CD14-positive monocyte (primary cell): ENCODE results near the gene ANO7. TPM values are rescaled to one million over a fixed set of nuclear protein-coding genes. Genes with fewer than 3 reads are reported as not detected.

Experiments used
- DNase-seq, 3 donors: peaks; one replicate each; pipeline ENCODE4 v3.0.0-alpha.2; 2011 to 2022
- H2AFZ ChIP-seq: 2 replicates; pipeline ENCODE4 v1.6.0; 2012; ENCODE audit warnings: mild to moderate bottlenecking, low read depth, low read length, inconsistent platforms; ENCODE audit not compliant: insufficient read depth, poor library complexity, severe bottlenecking
- H3K27ac ChIP-seq, 2 donors: 1 replicate in 1 of 2; 2 replicates in 1 of 2; pipeline ENCODE4 v1.5.1; 2012 to 2013; ENCODE audit warnings: low read length in 2 of 2, control low read depth in 1 of 2, inconsistent platforms in 1 of 2, low read depth in 1 of 2, mild to moderate bottlenecking in 1 of 2
- H3K27me3 ChIP-seq, 2 donors: one replicate each; pipeline versions ENCODE4 v1.6.0 to v1.6.1; 2011 to 2013; ENCODE audit warnings: low read length in 2 of 2; ENCODE audit not compliant: control insufficient read depth in 2 of 2, insufficient read depth in 2 of 2
- H3K36me3 ChIP-seq, 2 donors: replicated peaks in 1 of 2; 1 replicate in 1 of 2; 2 replicates in 1 of 2; pipeline versions ENCODE4 v1.5.1 to v1.6.1; 2012 to 2013; ENCODE audit warnings: low read length in 2 of 2, control low read depth in 1 of 2, inconsistent platforms in 1 of 2, mild to moderate bottlenecking in 1 of 2; ENCODE audit not compliant: insufficient read depth in 2 of 2, control insufficient read depth in 1 of 2
- H3K4me1 ChIP-seq, 2 donors: 1 replicate in 1 of 2; 2 replicates in 1 of 2; pipeline versions ENCODE4 v1.5.1 to v1.6.1; 2012 to 2013; ENCODE audit warnings: low read length in 2 of 2, control low read depth in 1 of 2, inconsistent platforms in 1 of 2, mild to moderate bottlenecking in 1 of 2, moderate library complexity in 1 of 2; ENCODE audit not compliant: insufficient read depth in 2 of 2, control insufficient read depth in 1 of 2
- H3K4me2 ChIP-seq: replicated peaks from 2 replicates; pipeline ENCODE3; 2012; ENCODE audit warnings: low read length, moderate library complexity, mild to moderate bottlenecking; ENCODE audit not compliant: poor library complexity, severe bottlenecking; ENCODE audit errors: extremely low read depth
- H3K4me3 ChIP-seq, 3 experiments: fragments of 200-600 bp in 1 of 3; sonication (generic) in 1 of 3; replicated peaks in 1 of 3; 1 replicate in 2 of 3; 2 replicates in 1 of 3; pipeline ENCODE4 v1.5.1; 2011 to 2013; ENCODE audit warnings: low read length in 3 of 3, mild to moderate bottlenecking in 3 of 3, control low read depth in 2 of 3, low read depth in 2 of 3, inconsistent platforms in 1 of 3, moderate library complexity in 1 of 3
- H3K79me2 ChIP-seq: 2 replicates; pipeline ENCODE4 v1.6.0; 2012; ENCODE audit warnings: mild to moderate bottlenecking, control low read depth, inconsistent platforms, low read length, moderate library complexity; ENCODE audit not compliant: insufficient read depth
- H3K9ac ChIP-seq: 2 replicates; pipeline ENCODE4 v1.6.0; 2017; ENCODE audit warnings: low read length, mild to moderate bottlenecking; ENCODE audit not compliant: insufficient read depth, poor library complexity, severe bottlenecking
- H3K9me3 ChIP-seq, 2 donors: replicated peaks in 1 of 2; 1 replicate in 1 of 2; 2 replicates in 1 of 2; pipeline versions ENCODE4 v1.5.1 to v1.6.1; 2012 to 2013; ENCODE audit warnings: low read length in 2 of 2, control low read depth in 1 of 2; ENCODE audit not compliant: control insufficient read depth in 1 of 2, insufficient read depth in 1 of 2
- H4K20me1 ChIP-seq: 2 replicates; pipeline ENCODE4 v1.6.0; 2012; ENCODE audit warnings: mild to moderate bottlenecking, low read length, control low read depth, moderate library complexity; ENCODE audit not compliant: insufficient read depth
- H3K27ac Mint-ChIP-seq, 7 donors: one replicate each; pipeline ENCODE4 v1.8.0; 2020; ENCODE audit warnings: mild to moderate bottlenecking in 7 of 7, mixed read lengths in 7 of 7, moderate library complexity in 6 of 7, inconsistent platforms in 2 of 7
- H3K27me3 Mint-ChIP-seq, 3 donors: one replicate each; pipeline ENCODE4 v1.8.0; 2021 to 2022; ENCODE audit warnings: low read depth in 3 of 3, mild to moderate bottlenecking in 3 of 3, mixed read lengths in 3 of 3, moderate library complexity in 3 of 3, inconsistent platforms in 1 of 3
- H3K36me3 Mint-ChIP-seq, 2 donors: one replicate each; pipeline ENCODE4 v1.8.0; 2020; ENCODE audit warnings: mixed read lengths in 2 of 2, inconsistent platforms in 1 of 2, mild to moderate bottlenecking in 1 of 2
- H3K4me1 Mint-ChIP-seq: one replicate; pipeline ENCODE4 v1.8.0; 2020; ENCODE audit warnings: mild to moderate bottlenecking, mixed read lengths
- H3K4me3 Mint-ChIP-seq, 2 donors: one replicate each; pipeline ENCODE4 v1.8.0; 2020; ENCODE audit warnings: mild to moderate bottlenecking in 2 of 2, mixed read lengths in 2 of 2, moderate library complexity in 1 of 2
- H3K9me3 Mint-ChIP-seq, 7 donors: one replicate each; pipeline ENCODE4 v1.8.0; 2020 to 2022; ENCODE audit warnings: mixed read lengths in 7 of 7, mild to moderate bottlenecking in 6 of 7, moderate library complexity in 6 of 7, inconsistent platforms in 2 of 7
- WGBS: methylation state at CpG from one replicate; pipeline ENCODE4 v1.1.5; 2013; ENCODE audit warnings: missing lambda C conversion rate; ENCODE audit not compliant: insufficient coverage; 5-methylcytosine and 5-hydroxymethylcytosine counted together
- intact Hi-C, 2 donors: fragments of 100-400 bp; cut with micrococcal nuclease; formaldehyde crosslinking; loops; one replicate each; pipeline versions ENCODE4 v1.15.0 to v1.15.1; 2023
- polyA plus RNA-seq, 3 donors: library from polyadenylated mRNA; depleted of rRNA in 1 of 3; unstranded in 2 of 3; stranded (reverse) in 1 of 3; fragments of 300-500 nt in 2 of 3; fragments of >200 nt in 1 of 3; fragmentation: Illumina TruSeq in 2 of 3; gene quantifications; 1 replicate in 2 of 3; 2 replicates in 1 of 3; pipeline ENCODE4 v1.2.3, GENCODE V29; 2012 to 2021
- TF ChIP-seq, protein P1 (sequence below): fragments of 200-600 bp; IDR thresholded peaks from one replicate; pipeline ENCODE4 v1.8.0; 2022; ENCODE audit warnings: antibody characterized with exemption, mild to moderate bottlenecking

The ANO7 gene
- polyA plus RNA-seq, 3 donors, result 0.03 TPM; not detected in 2

DNA sequence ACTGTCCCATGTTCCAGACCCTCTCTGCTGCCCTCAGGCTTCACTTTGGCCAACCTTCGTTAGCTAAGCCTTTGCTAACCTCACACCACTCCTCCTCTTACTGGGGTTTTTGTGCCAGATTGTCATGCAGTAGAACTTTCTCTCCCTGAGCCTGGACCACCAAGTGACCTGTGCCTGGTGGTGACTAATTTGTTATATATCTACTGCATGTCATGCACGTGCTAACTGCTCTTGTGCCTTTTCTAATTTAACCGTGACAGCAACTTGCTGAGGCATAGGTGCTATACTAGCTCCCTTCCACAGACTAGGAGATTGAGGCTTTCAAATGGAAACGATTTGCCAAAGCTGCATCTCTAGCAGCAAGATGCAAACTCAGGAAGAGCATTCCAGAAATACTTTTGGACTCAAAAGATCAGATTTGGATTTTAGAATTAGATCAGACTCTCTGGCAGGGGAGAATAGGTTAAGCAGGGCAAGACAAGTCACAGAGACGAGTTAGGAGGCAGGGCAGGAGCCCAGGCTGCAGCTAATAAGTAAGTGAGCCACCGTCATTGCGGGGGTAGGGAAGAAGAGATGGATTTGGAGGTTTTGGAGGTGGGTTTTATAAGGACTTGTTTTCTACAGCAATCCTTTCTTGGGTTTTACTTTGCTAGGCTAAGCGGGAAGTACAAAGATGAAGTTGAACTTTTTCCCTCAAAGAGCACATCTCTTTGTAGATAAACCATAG, 36.4 kb upstream of the ANO7 start:
- Mint-ChIP-seq H3K4me3 (no peak overlapping the region), H3K9me3 (no peaks in the 10 kb centered on the region), H3K4me1 (peaks cover 30% of the 10 kb centered on the region), H3K27me3 (peaks cover 0 to 8% (median 2%) of the 10 kb centered on the region in 3 donors), H3K27ac (peak overlapping the region in 1 of 7 donors; percentile 31), H3K36me3 (peaks cover 17 to 20% of the 10 kb centered on the region in 2 donors)
- Histone ChIP-seq H3K27ac (no peak overlapping the region), H3K79me2 (peaks cover 33% of the 10 kb centered on the region), H3K4me3 (no peak overlapping the region), H3K36me3 (peaks cover 6 to 32% of the 10 kb centered on the region in 2 donors), H2AFZ (no peak overlapping the region), H3K4me2 (no peak overlapping the region), H3K9me3 (no peaks in the 10 kb centered on the region), H3K27me3 (no peaks in the 10 kb centered on the region), H4K20me1 (peaks cover 33% of the 10 kb centered on the region), H3K9ac (no peak overlapping the region), H3K4me1 (peaks cover 16 to 31% of the 10 kb centered on the region in 2 donors)
- 98% methylated on average over 6 of the region's 8 CpGs for WGBS
- intact Hi-C loops, result loop anchor here (2.0 to 10.0 kb wide), 4 partner anchors 157 to 357 kb away; partner anchors contain the start of genes FARP2 (in 1 of the 2), HDLBP (in 1 of the 2), SEPTIN2 (in 1 of the 2) and SNED1 (in 1 of the 2)
- TF ChIP-seq, protein P1, sequence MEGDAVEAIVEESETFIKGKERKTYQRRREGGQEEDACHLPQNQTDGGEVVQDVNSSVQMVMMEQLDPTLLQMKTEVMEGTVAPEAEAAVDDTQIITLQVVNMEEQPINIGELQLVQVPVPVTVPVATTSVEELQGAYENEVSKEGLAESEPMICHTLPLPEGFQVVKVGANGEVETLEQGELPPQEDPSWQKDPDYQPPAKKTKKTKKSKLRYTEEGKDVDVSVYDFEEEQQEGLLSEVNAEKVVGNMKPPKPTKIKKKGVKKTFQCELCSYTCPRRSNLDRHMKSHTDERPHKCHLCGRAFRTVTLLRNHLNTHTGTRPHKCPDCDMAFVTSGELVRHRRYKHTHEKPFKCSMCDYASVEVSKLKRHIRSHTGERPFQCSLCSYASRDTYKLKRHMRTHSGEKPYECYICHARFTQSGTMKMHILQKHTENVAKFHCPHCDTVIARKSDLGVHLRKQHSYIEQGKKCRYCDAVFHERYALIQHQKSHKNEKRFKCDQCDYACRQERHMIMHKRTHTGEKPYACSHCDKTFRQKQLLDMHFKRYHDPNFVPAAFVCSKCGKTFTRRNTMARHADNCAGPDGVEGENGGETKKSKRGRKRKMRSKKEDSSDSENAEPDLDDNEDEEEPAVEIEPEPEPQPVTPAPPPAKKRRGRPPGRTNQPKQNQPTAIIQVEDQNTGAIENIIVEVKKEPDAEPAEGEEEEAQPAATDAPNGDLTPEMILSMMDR, result no peak
- no peak for DNase-seq

DNA sequence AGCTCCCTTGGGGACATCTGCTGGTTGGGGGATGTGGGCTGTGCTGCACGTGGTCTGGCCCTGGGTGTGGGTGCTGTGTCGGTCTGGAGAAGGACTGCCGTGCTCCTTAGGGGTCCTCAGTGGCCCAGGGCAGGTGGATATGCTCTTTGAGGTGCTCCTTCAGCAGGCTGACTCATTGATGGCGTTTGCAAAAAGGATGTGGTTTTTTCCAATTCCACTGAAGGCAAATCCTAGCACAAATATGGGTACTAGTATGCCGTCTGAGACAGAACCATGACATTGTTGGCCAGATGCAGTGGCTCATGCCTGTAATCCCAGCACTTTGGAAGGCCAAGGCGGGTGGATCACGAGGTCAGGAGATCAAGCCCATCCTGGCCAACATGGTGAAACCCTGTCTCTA, 34.9 kb upstream of the ANO7 start:
- intact Hi-C loops, result loop anchor here (5.0 to 10.0 kb wide), 3 partner anchors 159 to 204 kb away; partner anchors contain the start of genes FARP2 (in 1 of the 2), HDLBP (in 1 of the 2), SEPTIN2 (in 1 of the 2) and SNED1 (in 1 of the 2)
- Histone ChIP-seq H3K27me3 (no peaks in the 10 kb centered on the region), H3K9me3 (no peaks in the 10 kb centered on the region), H3K36me3 (peaks cover 19 to 44% of the 10 kb centered on the region in 2 donors), H2AFZ (no peak overlapping the region), H3K9ac (no peak overlapping the region), H3K79me2 (peaks cover 33% of the 10 kb centered on the region), H3K27ac (no peak overlapping the region), H3K4me1 (peaks cover 15 to 26% of the 10 kb centered on the region in 2 donors), H3K4me2 (no peak overlapping the region), H3K4me3 (no peak overlapping the region), H4K20me1 (peaks cover 37% of the 10 kb centered on the region)
- 76% methylated on average over 5 of the region's 7 CpGs for WGBS
- H3K36me3 Mint-ChIP-seq, result peaks cover 30 to 34% of the 10 kb centered on the region in 2 donors
- peaks cover 24% of the 10 kb centered on the region for H3K4me1 Mint-ChIP-seq
- DNase-seq, result no peak
- no peak overlapping the region for H3K4me3 Mint-ChIP-seq
- H3K27me3 Mint-ChIP-seq, result peaks cover 0 to 2% (median under 1%) of the 10 kb centered on the region in 3 donors
- TF ChIP-seq, protein P1, result no peak
- no peak overlapping the region for H3K27ac Mint-ChIP-seq
- H3K9me3 Mint-ChIP-seq, result no peaks in the 10 kb centered on the region
